Measurements from ENCODE around the gene TLDC2.
"Not testable (repeated sequence)": the region's sequence is repeated elsewhere in the genome, so short reads cannot be mapped to it uniquely, and the experiment has no call there.

Gene TLDC2

GRCh38 chr20:36871640-36872570, 4.0 kb upstream of the TLDC2 start:
- no peak for DNase-seq (ENCODE audit: low read depth)

GRCh38 chr20:36872852-36873251, 3.1 kb upstream of the TLDC2 start:
- no peak for DNase-seq (ENCODE audit: low read depth)

- no peak for DNase-seq (ENCODE audit: low read depth)
Measured at GRCh38 chr20:36873498-36874189, 2.3 kb upstream of the TLDC2 start.

GRCh38 chr20:36875093-36875492, 845 bp upstream of the TLDC2 start:
- DNase-seq (ENCODE audit: low read depth) = not testable (repeated sequence)

GRCh38 chr20:36876473-36876833, 515 bp downstream of the TLDC2 start:
- no peak for DNase-seq (ENCODE audit: low read depth)

GRCh38 chr20:36878941-36879340, 3.0 kb downstream of the TLDC2 start:
- no peak for DNase-seq (ENCODE audit: low read depth)

GRCh38 chr20:36880741-36881250, 4.9 kb downstream of the TLDC2 start:
- no peak for DNase-seq (ENCODE audit: low read depth)

- DNase-seq (ENCODE audit: low read depth) = no peak
Measured at GRCh38 chr20:36881331-36881730, 5.4 kb downstream of the TLDC2 start.

- no peak for DNase-seq (ENCODE audit: low read depth)
Measured at GRCh38 chr20:36881888-36882287, 6.0 kb downstream of the TLDC2 start.

- no peak for DNase-seq (ENCODE audit: low read depth)
Measured at GRCh38 chr20:36883977-36884535, 8.1 kb downstream of the TLDC2 start.

GRCh38 chr20:36885356-36885755, 9.4 kb downstream of the TLDC2 start:
- no peak for DNase-seq (ENCODE audit: low read depth)

GRCh38 chr20:36886859-36887751, 11.2 kb downstream of the TLDC2 start:
- DNase-seq (ENCODE audit: low read depth) = peak; percentile 57

GRCh38 chr20:36887752-36888090, 11.8 kb downstream of the TLDC2 start:
- no peak for DNase-seq (ENCODE audit: low read depth)

GRCh38 chr20:36888880-36889516, 13.1 kb downstream of the TLDC2 start:
- DNase-seq (ENCODE audit: low read depth) = no peak

- DNase-seq (ENCODE audit: low read depth) = no peak
Measured at GRCh38 chr20:36890586-36890985, 14.6 kb downstream of the TLDC2 start.

GRCh38 chr20:36891211-36891610, 15.3 kb downstream of the TLDC2 start:
- no peak for DNase-seq (ENCODE audit: low read depth)

GRCh38 chr20:36893801-36894200, 17.9 kb downstream of the TLDC2 start:
- DNase-seq (ENCODE audit: low read depth) = no peak

- DNase-seq (ENCODE audit: low read depth) = no peak
Measured at GRCh38 chr20:36895036-36895435, 19.1 kb downstream of the TLDC2 start.

- no peak for DNase-seq (ENCODE audit: low read depth)
Measured at GRCh38 chr20:36904690-36905089, 28.8 kb downstream of the TLDC2 start.

- not testable (repeated sequence) for DNase-seq (ENCODE audit: low read depth)
Measured at GRCh38 chr20:36905566-36905965, 29.6 kb downstream of the TLDC2 start.

- DNase-seq (ENCODE audit: low read depth) = not testable (repeated sequence)
Measured at GRCh38 chr20:36906086-36906485, 30.1 kb downstream of the TLDC2 start.
